GM23338 (cell line): ENCODE measurements around the gene THRB. TPM values are rescaled to one million over a fixed set of nuclear protein-coding genes. Genes with fewer than 3 reads are reported as not detected.

Experiments
- ATAC-seq: fragments of 200-7000 bp; cut with Tn5 transposase; 3 replicates; pipeline ENCODE4 v1.9.1; 2020
- DNase-seq: peaks from one replicate; pipeline ENCODE4 v3.0.0-alpha.2; 2015; ENCODE audit warnings: low spot score
- H2AFZ ChIP-seq: fragments of 200-600 bp; sonication (generic); 2 replicates; pipeline ENCODE4 v1.8.0; 2016; ENCODE audit warnings: antibody characterized with exemption, mild to moderate bottlenecking, moderate library complexity
- H3F3A ChIP-seq: fragments of 200-600 bp; sonication (generic); replicated peaks from 2 replicates; pipeline ENCODE4 v1.8.0; 2017; ENCODE audit warnings: antibody characterized with exemption, mixed run types, low read depth
- H3K27ac ChIP-seq: fragments of 200-600 bp; sonication (generic); 2 replicates; pipeline ENCODE4 v1.6.1; 2016; ENCODE audit warnings: low read depth
- H3K27me3 ChIP-seq: fragments of 200-600 bp; sonication (generic); 2 replicates; pipeline ENCODE4 v1.8.0; 2016; ENCODE audit warnings: mild to moderate bottlenecking, mixed run types, moderate library complexity; ENCODE audit not compliant: insufficient read depth
- H3K36me3 ChIP-seq: fragments of 200-600 bp; sonication (generic); 2 replicates; pipeline ENCODE4 v1.8.0; 2016; ENCODE audit warnings: mild to moderate bottlenecking; ENCODE audit not compliant: insufficient read depth
- H3K4me1 ChIP-seq: fragments of 200-600 bp; sonication (generic); 2 replicates; pipeline ENCODE4 v1.8.0; 2016; ENCODE audit warnings: mild to moderate bottlenecking, moderate library complexity; ENCODE audit not compliant: insufficient read depth
- H3K4me2 ChIP-seq: fragments of 200-600 bp; sonication (generic); 2 replicates; pipeline ENCODE4 v1.7.1; 2017; ENCODE audit warnings: mixed run types
- H3K4me3 ChIP-seq: fragments of 200-600 bp; sonication (generic); 2 replicates; pipeline ENCODE4 v1.6.1; 2016; ENCODE audit warnings: mixed run types
- H3K79me2 ChIP-seq: fragments of 200-600 bp; sonication (generic); replicated peaks from 2 replicates; pipeline ENCODE4 v1.8.0; 2017; ENCODE audit warnings: mild to moderate bottlenecking; ENCODE audit not compliant: insufficient read depth
- H3K9me2 ChIP-seq: fragments of 200-600 bp; sonication (generic); 2 replicates; pipeline ENCODE4 v1.8.0; 2017; ENCODE audit not compliant: insufficient read depth
- H4K20me1 ChIP-seq: fragments of 200-600 bp; sonication (generic); replicated peaks from 2 replicates; pipeline ENCODE4 v1.8.0; 2017; ENCODE audit warnings: mild to moderate bottlenecking; ENCODE audit not compliant: insufficient read depth
- H3K27ac Mint-ChIP-seq: 2 replicates; pipeline ENCODE4 v1.8.0; 2020; ENCODE audit warnings: inconsistent platforms, mild to moderate bottlenecking, moderate library complexity, mixed read lengths
- H3K27me3 Mint-ChIP-seq: 3 replicates; pipeline ENCODE4 v1.8.0; 2022; ENCODE audit warnings: low read depth, mild to moderate bottlenecking, moderate library complexity, mixed read lengths, inconsistent platforms; ENCODE audit not compliant: insufficient read depth, poor library complexity
- H3K36me3 Mint-ChIP-seq: 3 replicates; pipeline ENCODE4 v1.8.0; 2021; ENCODE audit warnings: low read depth, mild to moderate bottlenecking, inconsistent platforms, moderate library complexity, mixed read lengths
- H3K4me1 Mint-ChIP-seq: 3 replicates; pipeline ENCODE4 v1.8.0; 2020; ENCODE audit warnings: mild to moderate bottlenecking, inconsistent platforms, mixed read lengths
- H3K4me3 Mint-ChIP-seq: 3 replicates; pipeline ENCODE4 v1.8.0; 2021; ENCODE audit warnings: moderate library complexity, mild to moderate bottlenecking, inconsistent platforms, mixed read lengths
- H3K9me3 Mint-ChIP-seq: 3 replicates; pipeline ENCODE4 v1.8.0; 2020; ENCODE audit warnings: moderate library complexity, mild to moderate bottlenecking, inconsistent platforms, mixed read lengths
- CREB1 ChIP-seq: fragments of 250-450 bp; sonication (Bioruptor Pico); IDR thresholded peaks from 2 replicates; pipeline ENCODE4 v1.5.0; 2020; ENCODE audit warnings: low read depth, mild to moderate bottlenecking, moderate library complexity
- CTCF ChIP-seq, 2 experiments: fragments of 200-600 bp in 1 of 2; sonication (generic) in 1 of 2; conservative IDR thresholded peaks; 2 replicates each; pipeline versions ENCODE4 v1.5.1 to v1.6.1; 2016 to 2017; ENCODE audit warnings: antibody characterized with exemption in 2 of 2, low read depth in 2 of 2, mild to moderate bottlenecking in 2 of 2, moderate library complexity in 1 of 2
- ETS1 ChIP-seq: IDR thresholded peaks from 2 replicates; pipeline ENCODE4 v1.6.1; 2016; ENCODE audit warnings: antibody characterized with exemption
- EZH2 ChIP-seq: fragments of 200-600 bp; sonication (generic); IDR thresholded peaks from one replicate; pipeline ENCODE4 v1.8.0; 2017; ENCODE audit warnings: antibody characterized with exemption, mild to moderate bottlenecking, low read depth; ENCODE audit not compliant: unreplicated experiment
- EZH2phosphoT487 ChIP-seq: fragments of 200-600 bp; sonication (generic); IDR thresholded peaks from one replicate; pipeline ENCODE4 v1.8.1; 2018; ENCODE audit warnings: antibody characterized with exemption; ENCODE audit not compliant: unreplicated experiment
- JUNB ChIP-seq: IDR thresholded peaks from one replicate; pipeline ENCODE4 v1.6.1; 2016; ENCODE audit warnings: antibody characterized with exemption; ENCODE audit not compliant: unreplicated experiment
- NANOG ChIP-seq: IDR thresholded peaks from 2 replicates; pipeline ENCODE4 v1.6.1; 2016; ENCODE audit warnings: antibody characterized with exemption, borderline replicate concordance
- POLR2AphosphoS5 ChIP-seq: IDR thresholded peaks from 2 replicates; pipeline ENCODE4 v1.6.1; 2016; ENCODE audit warnings: antibody characterized with exemption, low read depth
- REST ChIP-seq: IDR thresholded peaks from one replicate; pipeline ENCODE4 v1.6.1; 2018; ENCODE audit warnings: antibody characterized with exemption; ENCODE audit not compliant: unreplicated experiment
- STAT1 ChIP-seq: IDR thresholded peaks from one replicate; pipeline ENCODE4 v1.6.1; 2016; ENCODE audit warnings: antibody characterized with exemption; ENCODE audit not compliant: unreplicated experiment
- ZNF114 ChIP-seq: fragments of 250-450 bp; sonication (Bioruptor Pico); IDR thresholded peaks from 2 replicates; pipeline ENCODE4 v1.5.0; 2020; ENCODE audit warnings: mild to moderate bottlenecking, moderate library complexity
- ZNF331 ChIP-seq: fragments of 250-450 bp; sonication (Bioruptor Pico); IDR thresholded peaks from 2 replicates; pipeline ENCODE4 v1.5.0; 2020; ENCODE audit warnings: low read depth, mild to moderate bottlenecking, moderate library complexity
- ZNF462 ChIP-seq: fragments of 250-450 bp; sonication (Bioruptor Pico); IDR thresholded peaks from 2 replicates; pipeline ENCODE4 v1.5.0; 2020; ENCODE audit warnings: mild to moderate bottlenecking, moderate library complexity
- polyA plus RNA-seq: library from polyadenylated mRNA; unstranded; fragments of >200 nt; fragmentation: Nextera tagmentation; extraction: Ambion mirVana; gene quantifications from 2 replicates; pipeline ENCODE4 v1.2.1, GENCODE V29; 2016
- total RNA-seq: library from RNA; depleted of rRNA; stranded (reverse); fragments of >200 nt; shearing (Covaris generic); gene quantifications from 2 replicates; pipeline ENCODE4 v1.2.3, GENCODE V29; 2014

Gene THRB
- total and polyA plus RNA-seq, 2 experiments from 2014 or later, result 1.7 to 3.2 TPM

GRCh38 chr3:24493746-24494617, 668 bp downstream of the THRB start:
- H3K27me3 Mint-ChIP-seq, result peaks cover 57% of the 10 kb centered on the region
- Histone ChIP-seq H3K36me3 (no peaks in the 10 kb centered on the region), H3K27me3 (peaks cover 59% of the 10 kb centered on the region), H3K79me2 (peaks cover 7% of the 10 kb centered on the region; the same call in 1 of the 2 replicates), H3K27ac (no peak overlapping the region), H3K4me3 (peak overlapping the region; percentile 76), H3K4me2 (peak overlapping the region; percentile 95), H3F3A (peaks cover 6% of the 10 kb centered on the region; the same call in 1 of the 2 replicates), H3K4me1 (peaks cover 56% of the 10 kb centered on the region), H3K9me2 (0 out of 2 replicates have a peak, but pooled peaks cover 4% of the 10 kb centered on the region), H2AFZ (peak overlapping the region; percentile 94), H4K20me1 (no peaks in the 10 kb centered on the region)
- H3K4me3 Mint-ChIP-seq, result peak overlapping the region; percentile 86
- peaks cover 54% of the 10 kb centered on the region for H3K4me1 Mint-ChIP-seq
- peak; percentile 15 for ATAC-seq
- no peak overlapping the region for H3K27ac Mint-ChIP-seq
- DNase-seq, result peak; percentile 68
- H3K36me3 Mint-ChIP-seq, result no peaks in the 10 kb centered on the region
- 0 out of 3 replicates have a peak, but pooled peaks cover 4% of the 10 kb centered on the region for H3K9me3 Mint-ChIP-seq
- TF ChIP-seq CREB1 (CRISPR knock-in tag), result no peak
- TF ChIP-seq STAT1, result no peak
- TF ChIP-seq REST, result no peak
- TF ChIP-seq ZNF462 (CRISPR knock-in tag), result no peak
- no peak for TF ChIP-seq ZNF331
- TF ChIP-seq EZH2phosphoT487, result no peak
- TF ChIP-seq JUNB, result no peak
- no peak for TF ChIP-seq NANOG
- no peak for TF ChIP-seq ETS1
- no peak for TF ChIP-seq ZNF114 (CRISPR knock-in tag)
- TF ChIP-seq POLR2AphosphoS5, result no peak
- no peak for TF ChIP-seq EZH2
- no peak for TF ChIP-seq CTCF (conservative IDR thresholded peaks at IDR 0.05; ENCODE audit: low read depth in 2 of 2)
